EL (cell line): ENCODE data around the gene LGR6.
"Not testable (repeated sequence)": the region's sequence is repeated elsewhere in the genome, so short reads cannot be mapped to it uniquely, and the experiment has no call there.

Experiments
- DNase-seq: peaks from one replicate; pipeline ENCODE4 v3.0.0-alpha.2; 2016

The LGR6 gene

GRCh38 chr1:202221911-202222909 lies 28.6 kb downstream of the LGR6 start:
- DNase-seq, result no peak

DNA sequence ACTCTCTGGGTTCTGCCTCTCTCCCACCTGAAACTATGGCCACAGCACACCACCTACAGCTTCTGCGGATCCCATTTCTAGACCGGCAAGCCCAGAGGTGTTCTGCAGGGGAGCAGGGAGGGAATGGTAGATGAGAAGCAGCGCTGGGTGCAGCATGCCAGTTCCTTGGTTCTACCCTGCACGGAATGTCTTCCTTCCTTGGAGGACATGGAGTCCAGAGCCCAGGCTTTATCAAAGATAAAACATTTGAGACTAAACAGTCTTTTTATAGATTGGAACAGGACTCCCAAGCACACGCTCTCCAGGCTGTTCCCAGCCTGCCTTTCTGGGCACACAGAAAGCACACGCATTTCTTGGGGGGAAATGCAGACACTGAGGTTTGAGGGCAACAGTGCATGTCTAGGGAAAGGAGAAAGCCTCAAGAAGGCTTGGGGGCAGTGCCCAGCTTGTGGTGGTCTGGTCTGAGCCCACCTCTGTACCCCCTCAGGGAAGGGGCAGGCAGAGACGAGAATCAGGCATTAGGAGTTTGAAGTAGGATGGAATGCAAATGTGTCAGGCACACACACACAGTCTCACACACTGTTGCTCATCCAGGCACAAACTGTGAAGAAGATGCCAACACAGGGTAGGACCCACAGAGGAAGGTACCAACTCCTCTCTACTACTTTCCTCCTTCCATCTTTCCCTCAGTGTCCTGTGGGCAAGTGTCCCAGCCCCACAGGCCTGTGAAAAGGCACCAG lies 29.7 kb downstream of the LGR6 start:
- DNase-seq, result no peak

DNA sequence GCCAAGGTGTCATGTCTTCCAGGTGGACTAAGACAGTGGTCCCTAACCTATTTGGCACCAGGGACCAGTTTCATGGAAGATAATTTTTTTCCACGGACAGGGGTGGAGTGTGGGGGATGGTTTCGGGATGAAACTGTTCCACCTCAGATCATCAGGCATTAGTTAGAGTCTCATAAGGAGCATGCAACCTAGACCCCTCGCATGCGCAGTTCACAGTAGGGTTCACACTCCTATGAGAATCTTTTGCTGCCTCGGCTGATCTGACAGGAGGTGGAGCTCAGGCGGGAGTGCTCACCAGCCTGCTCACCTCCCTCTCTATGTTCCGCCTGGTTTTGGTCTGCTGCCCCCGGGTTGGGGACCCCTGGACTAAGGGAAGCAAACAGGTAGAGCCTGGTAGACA lies 30.9 kb downstream of the LGR6 start:
- no peak for DNase-seq

GRCh38 chr1:202225131-202225530 lies 31.5 kb downstream of the LGR6 start:
- DNase-seq, result no peak

DNA sequence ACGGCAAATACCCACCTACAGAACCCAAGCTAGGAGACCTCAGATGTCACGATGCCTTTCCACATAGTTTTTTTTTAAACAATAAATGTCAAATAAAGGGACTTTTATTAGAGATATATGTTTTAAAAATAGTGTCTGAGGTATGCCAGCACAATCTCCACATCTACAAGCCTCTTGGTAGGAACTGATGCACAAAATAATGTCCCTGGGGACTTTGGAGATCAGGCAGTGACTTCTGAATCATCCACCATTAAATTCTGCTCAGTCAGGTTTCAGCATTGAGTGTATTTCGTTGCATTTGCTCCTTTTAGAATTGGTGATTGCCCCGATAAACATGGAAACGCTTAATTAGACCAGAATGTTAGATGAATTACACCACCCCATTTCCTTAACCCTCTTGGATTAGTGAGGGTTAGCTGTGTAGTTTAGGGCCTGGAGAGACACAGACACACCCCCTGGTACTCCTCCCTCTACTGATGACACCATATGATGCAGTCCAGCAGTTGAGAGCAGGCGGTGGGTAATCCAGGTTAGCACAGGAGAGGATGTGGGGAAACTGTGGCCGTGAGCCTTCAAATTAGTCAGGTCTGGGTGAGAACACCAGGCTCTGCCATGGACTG lies 33.6 kb downstream of the LGR6 start:
- DNase-seq, result no peak

DNA sequence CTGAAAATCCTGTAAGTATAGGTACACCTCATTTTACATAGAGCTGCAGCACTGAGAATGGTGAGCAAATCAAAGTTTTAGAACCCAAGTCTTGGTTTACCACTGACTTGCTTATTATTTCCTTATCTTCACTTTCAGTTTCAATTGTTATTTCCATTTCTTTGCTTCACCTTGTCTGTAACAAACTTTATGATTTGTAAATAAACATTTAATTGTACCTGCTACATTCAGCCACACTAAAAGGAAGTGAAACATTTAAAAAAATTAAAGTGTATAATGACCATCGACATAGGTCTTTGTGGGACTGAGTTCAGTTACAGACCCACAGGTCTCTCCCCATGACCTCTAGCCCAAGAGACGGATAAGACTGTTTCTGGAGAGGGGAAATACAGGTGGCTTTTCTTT lies 34.4 kb downstream of the LGR6 start:
- DNase-seq, result no peak

GRCh38 chr1:202228484-202229122 lies 35.0 kb downstream of the LGR6 start:
- DNase-seq, result no peak

- DNase-seq, result no peak
Measured at GRCh38 chr1:202229376-202229775, 35.8 kb downstream of the LGR6 start.

GRCh38 chr1:202230061-202230938 lies 36.7 kb downstream of the LGR6 start:
- no peak for DNase-seq

GRCh38 chr1:202230939-202231645 lies 37.5 kb downstream of the LGR6 start:
- DNase-seq, result no peak

DNA sequence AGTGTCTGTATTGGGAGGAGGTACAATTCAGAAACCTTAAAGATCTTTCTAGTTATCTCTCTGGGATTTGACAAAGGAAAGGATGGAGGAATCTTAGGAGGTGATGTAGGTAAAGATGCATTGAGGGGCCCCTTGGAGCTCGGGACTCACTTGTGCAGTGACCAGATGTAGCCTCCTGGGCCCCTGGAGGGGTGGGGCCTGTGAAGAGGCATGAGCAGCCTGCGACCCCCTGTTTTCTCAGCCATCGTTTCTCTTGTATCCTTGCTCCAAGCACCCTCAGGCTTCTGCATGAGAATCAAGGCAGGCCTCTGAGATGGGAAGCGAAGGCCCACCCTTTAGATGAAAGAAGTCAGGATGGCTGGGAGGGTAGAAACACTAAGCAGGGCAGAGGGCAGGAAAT lies 39.6 kb downstream of the LGR6 start:
- DNase-seq, result no peak

GRCh38 chr1:202233804-202234203 lies 40.2 kb downstream of the LGR6 start:
- DNase-seq, result no peak

GRCh38 chr1:202234331-202235002 lies 40.9 kb downstream of the LGR6 start:
- DNase-seq, result peak; percentile 28

- peak; percentile 43 for DNase-seq
Measured at GRCh38 chr1:202235003-202235660, 41.5 kb downstream of the LGR6 start.

DNA sequence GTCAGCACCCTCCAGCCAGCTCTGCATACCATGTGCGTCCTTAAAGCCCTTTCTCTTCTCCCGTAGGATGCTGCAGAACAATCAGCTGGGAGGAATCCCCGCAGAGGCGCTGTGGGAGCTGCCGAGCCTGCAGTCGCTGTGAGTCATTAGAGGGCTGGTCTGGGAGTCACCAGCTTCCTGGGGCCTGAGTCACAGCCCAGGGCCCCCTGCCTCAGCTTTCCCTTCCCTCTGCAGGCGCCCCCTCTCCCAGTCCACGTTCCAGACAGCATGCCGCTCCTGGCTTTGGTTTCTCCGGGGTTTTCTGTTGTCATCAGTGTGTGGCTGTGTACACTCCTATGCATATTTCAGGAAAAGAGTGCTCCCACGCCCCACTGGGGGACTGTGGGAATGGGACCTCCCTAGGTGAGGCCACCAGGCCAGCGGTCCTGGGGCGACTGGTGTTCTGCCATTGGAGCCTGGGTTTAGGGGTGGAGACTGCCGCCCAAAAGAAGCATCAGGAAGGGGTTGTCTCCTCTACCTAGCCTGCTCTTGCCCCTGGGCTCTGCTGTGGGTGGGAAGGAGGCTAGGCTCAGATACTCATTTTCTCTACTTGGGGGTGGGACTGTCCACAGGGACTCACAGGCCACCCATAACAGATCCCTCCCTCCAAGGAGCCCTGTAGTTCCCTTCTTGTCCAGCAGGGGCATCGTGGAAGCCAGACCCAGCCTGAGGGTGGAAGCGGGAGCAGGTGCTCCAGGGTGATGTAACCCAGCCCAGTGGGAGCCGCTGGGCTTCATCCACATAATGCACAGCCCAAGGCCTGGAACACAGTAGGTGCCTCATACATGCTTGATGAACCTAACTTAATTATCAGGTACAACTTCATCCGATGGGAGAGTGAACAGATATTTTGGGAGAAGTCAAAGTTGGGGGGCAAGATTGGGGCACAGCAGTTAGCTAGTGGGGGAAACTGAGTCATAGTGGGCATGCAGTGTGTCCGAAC lies 42.5 kb downstream of the LGR6 start:
- DNase-seq, result peak; percentile 97

- peak; percentile 50 for DNase-seq
Measured at GRCh38 chr1:202237052-202237451, 43.5 kb downstream of the LGR6 start.

DNA sequence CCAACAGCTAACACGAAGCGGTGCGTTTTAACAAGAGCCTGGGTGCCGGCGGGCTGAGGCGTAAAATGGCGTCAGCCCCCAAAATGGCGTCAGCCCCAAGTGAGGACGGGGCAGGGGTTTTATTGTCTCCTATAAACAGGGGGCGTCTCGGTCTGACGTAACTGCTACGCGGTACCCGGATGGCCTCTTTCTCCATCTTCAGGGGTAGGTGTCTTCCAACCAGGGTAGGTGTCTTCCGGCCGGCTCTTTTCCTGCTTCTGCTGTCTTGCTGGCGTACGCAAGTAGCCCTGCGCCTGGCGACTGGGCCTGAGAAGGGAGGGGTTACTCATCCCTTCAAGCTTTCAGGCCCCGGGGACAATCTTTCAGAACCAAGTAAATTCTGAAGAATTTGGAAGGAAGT lies 45.3 kb downstream of the LGR6 start:
- DNase-seq, result no peak

DNA sequence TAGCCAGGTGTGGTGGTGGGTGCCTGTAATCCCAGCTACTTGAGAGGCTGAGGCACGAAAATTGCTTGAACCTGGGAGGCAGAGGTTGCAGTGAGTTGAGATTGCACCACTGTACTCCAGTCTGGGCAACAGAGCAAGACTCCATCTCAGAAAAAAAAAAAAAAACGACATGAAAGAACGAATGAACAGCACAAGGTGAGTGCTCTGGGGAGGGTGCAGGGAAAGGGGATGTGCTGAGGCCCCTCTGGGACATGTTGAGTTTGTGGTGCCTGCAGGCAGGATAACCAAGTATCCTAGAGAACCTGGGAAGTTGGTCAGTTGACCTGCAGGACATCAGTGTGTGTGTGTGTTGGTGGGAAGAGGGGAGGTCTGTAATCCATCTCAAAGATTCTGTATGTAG lies 46.6 kb downstream of the LGR6 start:
- not testable (repeated sequence) for DNase-seq

- DNase-seq, result no peak
Measured at GRCh38 chr1:202240956-202241355, 47.4 kb downstream of the LGR6 start.
